Mesenchymal stem cell (in vitro differentiated cells and primary cell): ENCODE results near the gene UNC80.

ENCODE experiments used
- DNase-seq: peaks from one replicate; pipeline ENCODE4 v3.0.0-alpha.2; 2013
- H2AFZ ChIP-seq: one replicate; pipeline ENCODE4 v1.6.1; 2013; ENCODE audit warnings: low read depth, mild to moderate bottlenecking, control low read depth, inconsistent platforms, low read length, moderate library complexity
- H2AK5ac ChIP-seq: 2 replicates; pipeline ENCODE4 v1.6.1; 2013; ENCODE audit warnings: low read length, moderate library complexity, mild to moderate bottlenecking, inconsistent platforms; ENCODE audit not compliant: severe bottlenecking
- H2BK120ac ChIP-seq: one replicate; pipeline ENCODE4 v1.6.1; 2013; ENCODE audit warnings: low read depth, mild to moderate bottlenecking, inconsistent platforms, low read length, moderate library complexity
- H2BK12ac ChIP-seq, 2 experiments: one replicate each; pipeline ENCODE4 v1.6.1; 2013; ENCODE audit warnings: inconsistent platforms in 2 of 2, low read length in 2 of 2, mild to moderate bottlenecking in 2 of 2, moderate library complexity in 2 of 2, control low read depth in 1 of 2
- H2BK15ac ChIP-seq: one replicate; pipeline ENCODE4 v1.6.1; 2013; ENCODE audit warnings: mild to moderate bottlenecking, low read depth, inconsistent platforms; ENCODE audit not compliant: poor library complexity, severe bottlenecking
- H2BK5ac ChIP-seq: 2 replicates; pipeline ENCODE4 v1.6.1; 2013; ENCODE audit warnings: low read depth, mild to moderate bottlenecking, low read length, control low read depth, inconsistent platforms; ENCODE audit not compliant: poor library complexity, severe bottlenecking
- H3K14ac ChIP-seq, 2 experiments: one replicate each; pipeline ENCODE4 v1.6.1; 2013; ENCODE audit warnings: inconsistent platforms in 2 of 2, low read length in 2 of 2, control low read depth in 1 of 2, mild to moderate bottlenecking in 1 of 2, moderate library complexity in 1 of 2
- H3K18ac ChIP-seq, 2 experiments: one replicate each; pipeline ENCODE4 v1.6.1; 2013; ENCODE audit warnings: inconsistent platforms in 2 of 2, low read length in 2 of 2, control low read depth in 1 of 2, low read depth in 1 of 2, mild to moderate bottlenecking in 1 of 2
- H3K23ac ChIP-seq, 2 experiments: one replicate each; pipeline ENCODE4 v1.6.1; 2013; ENCODE audit warnings: inconsistent platforms in 2 of 2, low read length in 2 of 2, mild to moderate bottlenecking in 2 of 2, moderate library complexity in 2 of 2, control low read depth in 1 of 2
- H3K27ac ChIP-seq: 2 replicates; pipeline ENCODE4 v1.5.1; 2013; ENCODE audit warnings: mild to moderate bottlenecking, moderate library complexity, low read length, control low read depth, inconsistent platforms; ENCODE audit not compliant: poor library complexity, severe bottlenecking
- H3K27me3 ChIP-seq, 2 experiments: 2 replicates each; pipeline versions ENCODE4 v1.6.1 to v1.7.0; 2013; ENCODE audit warnings: low read length in 2 of 2, mild to moderate bottlenecking in 2 of 2, moderate library complexity in 2 of 2, control low read depth in 1 of 2, inconsistent platforms in 1 of 2; ENCODE audit not compliant: control insufficient read depth in 1 of 2, insufficient read depth in 1 of 2
- H3K36me3 ChIP-seq, 2 experiments: 2 replicates each; pipeline versions ENCODE4 v1.6.1 to v1.7.0; 2013; ENCODE audit warnings: low read length in 2 of 2, control low read depth in 1 of 2, inconsistent platforms in 1 of 2, low read depth in 1 of 2, mild to moderate bottlenecking in 1 of 2; ENCODE audit not compliant: insufficient read depth in 2 of 2, control insufficient read depth in 1 of 2
- H3K4ac ChIP-seq, 2 experiments: one replicate each; pipeline ENCODE4 v1.6.1; 2013; ENCODE audit warnings: inconsistent platforms in 2 of 2, low read length in 2 of 2, mild to moderate bottlenecking in 2 of 2, moderate library complexity in 2 of 2, control low read depth in 1 of 2, low read depth in 1 of 2
- H3K4me1 ChIP-seq: 2 replicates; pipeline ENCODE4 v1.6.1; 2013; ENCODE audit warnings: low read depth, low read length, control low read depth; ENCODE audit not compliant: control insufficient read depth, insufficient read depth
- H3K4me2 ChIP-seq: 2 replicates; pipeline ENCODE4 v1.6.1; 2013; ENCODE audit warnings: low read length, mild to moderate bottlenecking, inconsistent platforms; ENCODE audit not compliant: poor library complexity, severe bottlenecking
- H3K4me3 ChIP-seq, 2 experiments: 2 replicates each; pipeline versions ENCODE4 v1.5.1 to v1.7.0; 2013; ENCODE audit warnings: low read length in 2 of 2, mild to moderate bottlenecking in 2 of 2, control low read depth in 1 of 2, low read depth in 1 of 2; ENCODE audit not compliant: insufficient read depth in 1 of 2
- H3K79me1 ChIP-seq: replicated peaks from 2 replicates; pipeline ENCODE4 v1.6.1; 2013; ENCODE audit warnings: mild to moderate bottlenecking, control low read depth, low read length, inconsistent platforms; ENCODE audit not compliant: poor library complexity, severe bottlenecking
- H3K9ac ChIP-seq: 2 replicates; pipeline ENCODE4 v1.7.0; 2013; ENCODE audit warnings: mild to moderate bottlenecking, low read length, moderate library complexity
- H3K9me3 ChIP-seq: 2 replicates; pipeline ENCODE4 v1.7.0; 2013; ENCODE audit warnings: mild to moderate bottlenecking, low read length; ENCODE audit not compliant: control insufficient read depth
- H4K8ac ChIP-seq: one replicate; pipeline ENCODE4 v1.6.1; 2013; ENCODE audit warnings: inconsistent platforms, mild to moderate bottlenecking, low read length, moderate library complexity
- H4K91ac ChIP-seq: one replicate; pipeline ENCODE4 v1.6.1; 2013; ENCODE audit warnings: mild to moderate bottlenecking, low read length, inconsistent platforms
- WGBS: methylation state at CpG from one replicate; pipeline ENCODE4 v1.1.7; 2013; ENCODE audit warnings: mixed read lengths; 5-methylcytosine and 5-hydroxymethylcytosine counted together

Gene UNC80

DNA sequence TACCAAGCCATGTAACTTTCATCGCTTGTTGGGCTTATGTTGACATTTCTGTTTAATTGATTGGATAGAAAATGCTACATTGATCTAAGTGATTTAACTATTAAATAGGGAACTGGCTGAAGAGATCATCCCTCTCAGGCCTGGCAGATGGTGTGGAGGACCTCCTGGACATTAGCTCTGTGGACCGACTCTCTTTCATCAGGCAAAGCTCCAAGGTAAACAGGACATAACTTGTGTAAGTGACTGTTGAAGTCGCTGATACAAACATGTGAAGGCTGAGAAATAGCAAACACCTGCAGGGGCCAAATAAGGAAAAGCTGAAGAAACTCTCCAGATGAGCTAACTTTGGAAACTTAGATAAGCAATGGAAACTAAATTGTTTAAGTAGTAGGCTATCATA lies 68.8 kb downstream of the UNC80 start:
- Histone ChIP-seq H3K18ac (no peak overlapping the region), H2AFZ (no peak overlapping the region), H4K91ac (no peak overlapping the region), H2AK5ac (no peak overlapping the region), H3K23ac (no peak overlapping the region), H4K8ac (no peak overlapping the region), H3K36me3 (no peaks in the 10 kb centered on the region), H3K27ac (no peak overlapping the region), H3K14ac (no peak overlapping the region), H2BK120ac (no peak overlapping the region), H2BK5ac (no peak overlapping the region), H3K9me3 (no peaks in the 10 kb centered on the region), H2BK12ac (no peak overlapping the region), H3K9ac (no peak overlapping the region), H3K4me1 (no peaks in the 10 kb centered on the region), H3K4me3 (no peak overlapping the region), H3K4ac (no peak overlapping the region), H2BK15ac (no peak overlapping the region), H3K4me2 (no peak overlapping the region), H3K79me1 (no peaks in the 10 kb centered on the region), H3K27me3 (no peaks in the 10 kb centered on the region)
- WGBS: 63% methylated on average over 3 of the region's 3 CpGs
- DNase-seq: no peak

DNA sequence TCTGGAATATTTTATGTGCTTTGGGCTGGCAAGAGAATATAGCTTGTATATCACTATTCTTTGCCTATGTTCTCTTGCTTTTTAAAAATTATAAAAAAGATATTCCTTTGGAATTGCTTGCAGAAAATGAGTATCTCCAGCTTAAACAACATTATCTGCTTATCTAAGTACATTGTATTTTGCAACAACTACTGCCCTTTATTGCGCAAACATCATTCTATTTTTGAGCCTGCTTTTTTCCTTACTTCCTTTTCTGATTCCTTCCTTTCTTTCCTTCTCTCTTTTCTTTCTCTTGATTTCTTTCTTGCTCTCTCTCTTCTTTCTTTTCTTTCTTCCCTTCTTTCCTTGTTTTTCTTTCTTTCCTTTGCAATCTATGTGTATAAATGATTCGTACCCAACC lies 74.0 kb downstream of the UNC80 start:
- H3K9me3 ChIP-seq: no peaks in the 10 kb centered on the region
- H2AK5ac ChIP-seq: no peak overlapping the region
- H3K4ac ChIP-seq: no peak overlapping the region
- H2BK120ac ChIP-seq: no peak overlapping the region
- H2BK12ac ChIP-seq: no peak overlapping the region
- no peaks in the 10 kb centered on the region for H3K4me1 ChIP-seq
- H3K27me3 ChIP-seq: no peaks in the 10 kb centered on the region
- no peak for DNase-seq
- H3K4me3 ChIP-seq: no peak overlapping the region
- H2BK5ac ChIP-seq: no peak overlapping the region
- no peak overlapping the region for H3K18ac ChIP-seq
- no peak overlapping the region for H3K4me2 ChIP-seq
- no peaks in the 10 kb centered on the region for H3K36me3 ChIP-seq
- H2BK15ac ChIP-seq: no peak overlapping the region
- H3K9ac ChIP-seq: no peak overlapping the region
- no peak overlapping the region for H4K8ac ChIP-seq
- no peak overlapping the region for H3K27ac ChIP-seq
- no peaks in the 10 kb centered on the region for H3K79me1 ChIP-seq
- H2AFZ ChIP-seq: no peak overlapping the region
- 95% methylated on average over 1 of the region's 2 CpGs for WGBS
- no peak overlapping the region for H3K14ac ChIP-seq
- no peak overlapping the region for H4K91ac ChIP-seq
- no peak overlapping the region for H3K23ac ChIP-seq

DNA sequence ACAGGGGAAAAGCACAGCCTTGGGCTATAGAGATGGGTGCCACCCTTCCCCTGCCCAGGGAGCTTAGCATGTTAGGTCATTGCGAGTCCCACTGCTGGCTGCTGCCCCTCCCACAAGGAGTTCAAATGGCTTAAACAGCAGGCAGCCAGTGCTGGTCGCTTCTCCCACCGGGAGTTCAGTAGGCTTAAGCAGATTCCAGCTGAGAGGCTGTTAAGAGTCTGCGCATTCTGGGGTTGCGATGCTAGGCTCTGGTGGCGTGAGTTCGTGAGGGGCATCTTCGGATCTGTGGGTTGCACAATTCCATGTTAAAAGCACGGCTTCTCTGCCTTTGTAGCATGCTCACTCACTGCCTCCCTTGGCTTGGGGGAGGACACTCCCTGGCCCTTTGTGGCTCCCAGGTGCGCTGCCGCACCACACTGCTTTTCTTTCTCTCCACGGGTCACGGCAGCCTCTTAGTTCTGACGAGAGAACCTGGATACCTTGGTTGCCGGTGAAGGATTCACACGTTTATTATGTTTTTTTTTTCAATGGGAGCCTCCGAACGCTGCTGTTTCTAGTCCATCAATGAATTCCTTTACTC lies 93.2 kb downstream of the UNC80 start:
- Histone ChIP-seq H3K9ac (no peak overlapping the region), H2AFZ (no peak overlapping the region), H2BK15ac (no peak overlapping the region), H3K27ac (no peak overlapping the region), H3K14ac (no peak overlapping the region), H3K4me2 (no peak overlapping the region), H3K36me3 (no peaks in the 10 kb centered on the region), H3K79me1 (no peaks in the 10 kb centered on the region), H2BK120ac (no peak overlapping the region), H3K4me1 (peaks cover 4% of the 10 kb centered on the region), H3K9me3 (no peaks in the 10 kb centered on the region), H2BK12ac (no peak overlapping the region), H2AK5ac (no peak overlapping the region), H4K91ac (no peak overlapping the region), H3K23ac (no peak overlapping the region), H2BK5ac (no peak overlapping the region), H3K18ac (no peak overlapping the region), H3K4ac (no peak overlapping the region), H3K27me3 (no peaks in the 10 kb centered on the region), H4K8ac (no peak overlapping the region), H3K4me3 (no peak overlapping the region)
- 47% methylated on average over 18 of the region's 18 CpGs for WGBS
- DNase-seq: no peak

DNA sequence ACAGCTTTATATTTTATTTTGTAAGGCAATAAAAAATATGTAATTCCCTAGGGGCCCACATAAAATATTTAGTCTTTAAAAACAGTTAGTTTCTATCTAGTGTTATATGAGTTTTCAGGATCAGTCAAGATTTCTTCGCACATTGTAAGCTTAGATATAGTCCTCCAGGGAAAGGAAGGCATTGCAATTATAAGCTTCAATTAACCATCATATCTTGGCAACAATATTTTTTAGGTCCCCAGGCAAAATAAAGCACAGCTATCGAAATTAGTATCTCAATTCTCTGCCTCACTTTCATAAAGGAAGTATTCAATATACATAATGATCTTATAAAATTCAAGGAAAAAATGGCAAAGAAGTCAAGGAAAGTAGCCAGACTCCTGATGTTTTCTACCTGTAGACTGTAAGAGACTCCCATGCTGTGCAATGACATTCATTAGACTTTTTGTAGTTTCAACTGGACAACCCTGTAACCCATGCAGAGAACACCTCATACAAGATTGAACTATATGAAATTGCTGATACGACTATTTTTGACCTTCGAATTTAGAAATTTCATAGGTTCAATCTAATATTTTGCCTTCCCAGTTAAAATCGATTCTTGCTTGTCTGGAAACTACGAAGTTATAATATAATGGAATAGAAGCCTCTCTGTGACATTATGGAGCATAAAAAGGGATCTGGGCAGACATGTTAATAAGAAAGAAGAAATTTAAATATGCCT lies 96.8 kb downstream of the UNC80 start:
- no peak overlapping the region for H3K18ac ChIP-seq
- H2BK120ac ChIP-seq: no peak overlapping the region
- DNase-seq: no peak
- H3K4me1 ChIP-seq: peaks cover 4% of the 10 kb centered on the region
- no peak overlapping the region for H2BK5ac ChIP-seq
- no peak overlapping the region for H3K9ac ChIP-seq
- no peak overlapping the region for H2AK5ac ChIP-seq
- H3K23ac ChIP-seq: no peak overlapping the region
- H4K8ac ChIP-seq: no peak overlapping the region
- 85% methylated on average over 5 of the region's 6 CpGs for WGBS
- no peak overlapping the region for H2BK15ac ChIP-seq
- no peaks in the 10 kb centered on the region for H3K27me3 ChIP-seq
- H2BK12ac ChIP-seq: no peak overlapping the region
- no peak overlapping the region for H3K4ac ChIP-seq
- H3K79me1 ChIP-seq: no peaks in the 10 kb centered on the region
- H3K9me3 ChIP-seq: no peaks in the 10 kb centered on the region
- no peak overlapping the region for H3K4me3 ChIP-seq
- no peak overlapping the region for H2AFZ ChIP-seq
- no peak overlapping the region for H3K14ac ChIP-seq
- no peak overlapping the region for H3K27ac ChIP-seq
- no peaks in the 10 kb centered on the region for H3K36me3 ChIP-seq
- H4K91ac ChIP-seq: no peak overlapping the region
- no peak overlapping the region for H3K4me2 ChIP-seq
